A549 (cell line): ENCODE measurements around the gene DOCK9. TPM values are rescaled to one million over a fixed set of nuclear protein-coding genes. Genes with fewer than 3 reads are reported as not detected.

ENCODE experiments used
- ATAC-seq, 2 experiments: fragments of 200-7000 bp in 1 of 2; fragments of >200 bp in 1 of 2; cut with Nextera tagmentation in 1 of 2; cut with Tn5 transposase in 1 of 2; 3 replicates each; pipeline versions ENCODE4 v1.8.0 to v1.9.1; 2018 to 2020; ENCODE audit warnings: mild to moderate bottlenecking in 1 of 2, moderate library complexity in 1 of 2
- CTCF ChIA-PET: fragments of 300-600 bp; sonication (Branson Sonifier 250); formaldehyde crosslinking; extraction: SDS; loops from one replicate; lab custom pipeline; 2021; ENCODE audit warnings: antibody characterized with exemption, inconsistent platforms; lab: Yijun Ruan, JAX
- POLR2A ChIA-PET: fragments of 350-600 bp; formaldehyde crosslinking; extraction: SDS; loops from one replicate; lab custom pipeline; 2021; ENCODE audit warnings: antibody characterized with exemption, inconsistent platforms; lab: Yijun Ruan, JAX
- DNase-seq, 2 experiments: peaks; one replicate each; pipeline versions ENCODE4 v3.0.0 to v3.0.0-alpha.2; 2011 to 2016; ENCODE audit warnings: low read depth in 1 of 2, low spot score in 1 of 2
- FAIRE-seq: peaks from 2 replicates; lab custom pipeline; 2011; peaks lifted over from hg19 to GRCh38; lab: Jason Lieb, UNC
- H3K27ac ChIP-seq, 2 experiments: fragments of >200 bp; sonication (Bioruptor Twin); formaldehyde crosslinking; 3 replicates each; pipeline ENCODE4 v1.5.1; 2016 to 2017
- H3K4me1 ChIP-seq: fragments of >200 bp; sonication (Bioruptor Twin); formaldehyde crosslinking; 3 replicates; pipeline ENCODE4 v1.6.1; 2016
- H3K4me2 ChIP-seq: fragments of >200 bp; sonication (Bioruptor Twin); formaldehyde crosslinking; 3 replicates; pipeline ENCODE4 v1.6.1; 2016
- H3K4me3 ChIP-seq: fragments of >200 bp; sonication (Bioruptor Twin); formaldehyde crosslinking; 3 replicates; pipeline ENCODE4 v1.5.1; 2016
- H3K9me3 ChIP-seq: fragments of >200 bp; sonication (Bioruptor Twin); formaldehyde crosslinking; 3 replicates; pipeline ENCODE4 v1.6.1; 2016
- BHLHE40 ChIP-seq: IDR thresholded peaks from 2 replicates; pipeline ENCODE4 v1.6.1; 2012; ENCODE audit warnings: low read depth, low read length, inconsistent platforms
- CBX2 ChIP-seq: fragments of 200-600 bp; sonication (generic); IDR thresholded peaks from 2 replicates; pipeline ENCODE4 v1.6.1; 2016; ENCODE audit warnings: low read depth, mild to moderate bottlenecking, borderline replicate concordance
- CHD4 ChIP-seq: fragments of 200-600 bp; sonication (generic); IDR thresholded peaks from 2 replicates; pipeline ENCODE4 v1.6.1; 2016; ENCODE audit warnings: antibody characterized with exemption, mild to moderate bottlenecking, borderline replicate concordance
- EHMT2 ChIP-seq: fragments of 200-600 bp; sonication (generic); IDR thresholded peaks from 2 replicates; pipeline ENCODE4 v1.6.1; 2016; ENCODE audit warnings: antibody characterized with exemption, low read depth, mild to moderate bottlenecking, moderate library complexity
- ELK1 ChIP-seq: fragments of 150-350 bp; IDR thresholded peaks from 2 replicates; pipeline ENCODE4 v1.6.1; 2014; ENCODE audit warnings: low read depth, mild to moderate bottlenecking, low read length
- FOSL2 ChIP-seq, 2 experiments: fragments of 450-650 bp in 1 of 2; fragments of >200 bp in 1 of 2; sonication (Bioruptor Twin) in 1 of 2; formaldehyde crosslinking; IDR thresholded peaks; 2 replicates each; pipeline versions ENCODE4 v1.5.0 to v1.6.1; 2016 to 2020; ENCODE audit warnings: mild to moderate bottlenecking in 1 of 2, moderate library complexity in 1 of 2
- GATA3 ChIP-seq: IDR thresholded peaks from 2 replicates; pipeline ENCODE4 v1.6.1; 2012; ENCODE audit warnings: borderline replicate concordance
- HDAC2 ChIP-seq: fragments of 200-600 bp; sonication (generic); IDR thresholded peaks from 2 replicates; pipeline ENCODE4 v1.6.1; 2016
- HEYL ChIP-seq: fragments of 250-450 bp; sonication (Bioruptor Pico); IDR thresholded peaks from 2 replicates; pipeline ENCODE4 v1.8.0; 2021; ENCODE audit warnings: mild to moderate bottlenecking, moderate library complexity
- HOXA7 ChIP-seq: fragments of 250-450 bp; sonication (Bioruptor Pico); IDR thresholded peaks from 2 replicates; pipeline ENCODE4 v1.5.0; 2020; ENCODE audit warnings: mild to moderate bottlenecking, moderate library complexity
- JUNB ChIP-seq: fragments of >200 bp; sonication (Bioruptor Twin); formaldehyde crosslinking; IDR thresholded peaks from 2 replicates; pipeline ENCODE4 v1.6.1; 2016
- KDM1A ChIP-seq: fragments of 200-600 bp; sonication (generic); IDR thresholded peaks from 2 replicates; pipeline ENCODE4 v1.6.1; 2016; ENCODE audit warnings: low read depth, mild to moderate bottlenecking
- MAZ ChIP-seq: fragments of 150-350 bp; IDR thresholded peaks from 2 replicates; pipeline ENCODE4 v1.6.1; 2014; ENCODE audit warnings: antibody characterized with exemption, low read depth, low read length, borderline replicate concordance
- MYC ChIP-seq: IDR thresholded peaks from 2 replicates; pipeline ENCODE4 v1.6.1; 2012; ENCODE audit warnings: mild to moderate bottlenecking, inconsistent platforms, low read length, improper control_type of control experiment, borderline replicate concordance
- NFE2L2 ChIP-seq: fragments of 150-350 bp; conservative IDR thresholded peaks from 2 replicates; pipeline ENCODE4 v1.6.1; 2014; ENCODE audit warnings: low read length
- NPAS2 ChIP-seq: fragments of 250-450 bp; sonication (Bioruptor Pico); IDR thresholded peaks from 2 replicates; pipeline ENCODE4 v1.8.0; 2022; ENCODE audit warnings: mild to moderate bottlenecking, moderate library complexity, borderline replicate concordance
- POLR2A ChIP-seq: IDR thresholded peaks from 2 replicates; pipeline ENCODE4 v1.6.1; 2012; ENCODE audit warnings: mild to moderate bottlenecking, low read length
- POLR2AphosphoS2 ChIP-seq: conservative IDR thresholded peaks from 2 replicates; pipeline ENCODE4 v1.6.1; 2012; ENCODE audit warnings: low read length, improper control_type of control experiment, inconsistent platforms
- RCOR1 ChIP-seq: fragments of 150-350 bp; IDR thresholded peaks from 2 replicates; pipeline ENCODE4 v1.6.1; 2014; ENCODE audit warnings: antibody characterized with exemption, low read length, low read depth
- RNF2 ChIP-seq: fragments of 200-600 bp; sonication (generic); IDR thresholded peaks from 2 replicates; pipeline ENCODE4 v1.6.1; 2016; ENCODE audit warnings: low read depth, mild to moderate bottlenecking, antibody characterized with exemption, moderate library complexity, borderline replicate concordance
- TFCP2L1 ChIP-seq: fragments of 250-450 bp; sonication (Bioruptor Pico); IDR thresholded peaks from 2 replicates; pipeline ENCODE4 v1.5.0; 2021; ENCODE audit warnings: mild to moderate bottlenecking
- ZFP36 ChIP-seq: fragments of 450-650 bp; IDR thresholded peaks from 2 replicates; pipeline ENCODE4 v1.6.1; 2014; ENCODE audit warnings: borderline replicate concordance; ENCODE audit not compliant: partially characterized antibody
- ZNF302 ChIP-seq: fragments of 250-450 bp; sonication (Bioruptor Pico); IDR thresholded peaks from 2 replicates; pipeline ENCODE4 v1.9.0; 2021; ENCODE audit warnings: inconsistent platforms, mild to moderate bottlenecking, moderate library complexity
- WGBS: methylation state at CpG from one replicate; pipeline ENCODE4 v1.1.6; 2017; ENCODE audit errors: missing lambda C conversion rate; 5-methylcytosine and 5-hydroxymethylcytosine counted together
- polyA plus RNA-seq, 4 experiments: library from polyadenylated mRNA; depleted of rRNA in 3 of 4; stranded (reverse); fragments of >200 nt; fragmentation: RNase III in 1 of 4; extraction: RNeasy Plus Mini Kit Qiagen cat#74134 plus additional on column Dnase treatment in 1 of 4; gene quantifications; 2 replicates in 3 of 4; 3 replicates in 1 of 4; pipeline ENCODE4 v1.2.3, GENCODE V29; 2011 to 2017
- TF ChIP-seq, protein P1 (sequence below): fragments of >200 bp; sonication (Bioruptor Twin); formaldehyde crosslinking; IDR thresholded peaks from 3 replicates; pipeline ENCODE4 v1.5.1; 2016

The DOCK9 gene
- polyA plus RNA-seq, 2 of the 4 experiments (the other 2 are of a cell fraction): 34.0 to 43.9 TPM

DNA sequence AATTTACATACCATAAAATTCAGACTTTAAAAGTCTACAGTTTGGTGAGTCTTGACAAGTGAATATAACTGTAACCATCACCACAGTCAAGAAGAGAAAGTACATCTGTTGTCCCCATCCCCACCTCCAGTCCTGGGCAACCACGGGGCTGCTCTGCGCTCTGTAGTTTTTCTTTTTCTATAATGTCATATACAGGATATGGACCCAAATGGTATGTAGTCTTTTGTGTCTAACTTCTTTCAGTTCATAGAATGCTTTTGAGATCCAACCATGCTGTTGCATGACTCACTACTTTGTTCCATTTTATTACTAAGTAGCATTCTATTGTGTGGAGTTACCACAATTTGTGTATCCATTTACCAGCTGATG is 103.9 kb downstream of the DOCK9 start:
- no peak overlapping the region for H3K4me2 ChIP-seq
- no peak for FAIRE-seq
- no peak overlapping the region for H3K4me3 ChIP-seq
- ChIA-PET POLR2A (no interaction called here), CTCF (interaction anchor here (0.7 to 1.8 kb wide), 3 partner anchors 8 to 31 kb away, joined by 3 to 5 read pairs (median 3); no protein-coding TSS in a partner anchor)
- no peak for ATAC-seq
- no peak overlapping the region for H3K27ac ChIP-seq
- peaks cover 10% of the 10 kb centered on the region; the same call in 2 of the 3 replicates for H3K9me3 ChIP-seq
- 95% methylated on average over 2 of the region's 2 CpGs for WGBS
- H3K4me1 ChIP-seq: no peaks in the 10 kb centered on the region
- no peak for TF ChIP-seq HDAC2
- no peak for TF ChIP-seq JUNB
- no peak for TF ChIP-seq RNF2
- no peak for TF ChIP-seq ZNF302
- TF ChIP-seq FOSL2 (IDR thresholded peaks at IDR 0.05): no peak
- no peak for TF ChIP-seq FOSL2 (CRISPR knock-in tag; IDR thresholded peaks at IDR 0.05)
- DNase-seq: no peak

GRCh38 chr13:98873377-98874028 is 104.4 kb downstream of the DOCK9 start:
- TF ChIP-seq, protein P1, sequence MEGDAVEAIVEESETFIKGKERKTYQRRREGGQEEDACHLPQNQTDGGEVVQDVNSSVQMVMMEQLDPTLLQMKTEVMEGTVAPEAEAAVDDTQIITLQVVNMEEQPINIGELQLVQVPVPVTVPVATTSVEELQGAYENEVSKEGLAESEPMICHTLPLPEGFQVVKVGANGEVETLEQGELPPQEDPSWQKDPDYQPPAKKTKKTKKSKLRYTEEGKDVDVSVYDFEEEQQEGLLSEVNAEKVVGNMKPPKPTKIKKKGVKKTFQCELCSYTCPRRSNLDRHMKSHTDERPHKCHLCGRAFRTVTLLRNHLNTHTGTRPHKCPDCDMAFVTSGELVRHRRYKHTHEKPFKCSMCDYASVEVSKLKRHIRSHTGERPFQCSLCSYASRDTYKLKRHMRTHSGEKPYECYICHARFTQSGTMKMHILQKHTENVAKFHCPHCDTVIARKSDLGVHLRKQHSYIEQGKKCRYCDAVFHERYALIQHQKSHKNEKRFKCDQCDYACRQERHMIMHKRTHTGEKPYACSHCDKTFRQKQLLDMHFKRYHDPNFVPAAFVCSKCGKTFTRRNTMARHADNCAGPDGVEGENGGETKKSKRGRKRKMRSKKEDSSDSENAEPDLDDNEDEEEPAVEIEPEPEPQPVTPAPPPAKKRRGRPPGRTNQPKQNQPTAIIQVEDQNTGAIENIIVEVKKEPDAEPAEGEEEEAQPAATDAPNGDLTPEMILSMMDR: no peak
- TF ChIP-seq CHD4 (no peak), CBX2 (no peak), POLR2AphosphoS2 (no peak), EHMT2 (no peak), RNF2 (no peak), KDM1A (no peak)
- WGBS: 94% methylated on average over 3 of the region's 3 CpGs
- CTCF ChIA-PET: interaction anchor here (0.7 to 1.0 kb wide), 2 partner anchors 9 kb away, joined by 3 read pairs; no protein-coding TSS in a partner anchor
- peak in 1 of 2 experiments; percentile 17 for DNase-seq
- POLR2A ChIA-PET: no interaction called here
- no peak for ATAC-seq
- Histone ChIP-seq H3K27ac (no peak overlapping the region), H3K4me2 (no peak overlapping the region), H3K4me3 (no peak overlapping the region), H3K9me3 (peaks cover 10% of the 10 kb centered on the region; the same call in 2 of the 3 replicates), H3K4me1 (no peaks in the 10 kb centered on the region)
- no peak for FAIRE-seq

- Histone ChIP-seq H3K27ac (no peak overlapping the region), H3K4me2 (no peak overlapping the region), H3K4me1 (no peaks in the 10 kb centered on the region), H3K4me3 (no peak overlapping the region), H3K9me3 (peaks cover 10% of the 10 kb centered on the region; the same call in 2 of the 3 replicates)
- 96% methylated on average over 12 of the region's 13 CpGs for WGBS
- DNase-seq: no peak
- ChIA-PET CTCF (no interaction called here), POLR2A (no interaction called here)
- no peak for ATAC-seq
- no peak for FAIRE-seq
- TF ChIP-seq HDAC2 (no peak), NPAS2 (CRISPR knock-in tag) (no peak), RCOR1 (no peak), HOXA7 (CRISPR knock-in tag) (no peak), MAZ (no peak), POLR2A (no peak), NFE2L2 (no peak), TFCP2L1 (no peak), GATA3 (no peak), BHLHE40 (no peak), ZFP36 (no peak), ELK1 (no peak), HEYL (CRISPR knock-in tag) (no peak), MYC (no peak), JUNB (no peak), ZNF302 (no peak)
Measured at GRCh38 chr13:98871727-98872126, 106.1 kb downstream of the DOCK9 start.
